ENCODE results near the gene CEP78. TPM values are rescaled to one million over a fixed set of nuclear protein-coding genes. Genes with fewer than 3 reads are reported as not detected.
"Not testable (repeated sequence)": the region's sequence is repeated elsewhere in the genome, so short reads cannot be mapped to it uniquely, and the experiment has no call there.

Gene CEP78
- total RNA-seq (30.4 TPM), polyA plus RNA-seq (22.8 TPM)
- long read RNA-seq, donor 1: 0 reads
- long read RNA-seq, donor 2: 0 reads
- long read RNA-seq, donor 3, partial matches to known transcripts: 20 of 25 reads
- long read RNA-seq, donor 3, other reads (novel, unspliced or antisense): 0 of 25 reads
- long read RNA-seq, donor 4, partial matches to known transcripts: 0 of 3 reads
- long read RNA-seq, donor 4, other reads (novel, unspliced or antisense): 0 of 3 reads
- long read RNA-seq, donor 5, partial matches to known transcripts: 6 of 12 reads
- long read RNA-seq, donor 5, other reads (novel, unspliced or antisense): 0 of 12 reads
- long read RNA-seq, donor 6, partial matches to known transcripts: 6 of 13 reads
- long read RNA-seq, donor 6, other reads (novel, unspliced or antisense): 0 of 13 reads
- long read RNA-seq, donor 7, full-length matches to known transcripts: 7 of 7 reads
- long read RNA-seq, donor 7, partial matches to known transcripts: 0 of 7 reads
- long read RNA-seq, donor 7, other reads (novel, unspliced or antisense): 0 of 7 reads
- long read RNA-seq, donor 8, partial matches to known transcripts: 0 of 2 reads
- long read RNA-seq, donor 8, other reads (novel, unspliced or antisense): 0 of 2 reads
- long read RNA-seq, donor 9, full-length matches to known transcripts: 8 of 8 reads
- long read RNA-seq, donor 9, partial matches to known transcripts: 0 of 8 reads
- long read RNA-seq, donor 9, other reads (novel, unspliced or antisense): 0 of 8 reads
- long read RNA-seq, donor 10, full-length matches to known transcripts: 5 of 5 reads
- long read RNA-seq, donor 10, partial matches to known transcripts: 0 of 5 reads
- long read RNA-seq, donor 10, other reads (novel, unspliced or antisense): 0 of 5 reads

- Histone ChIP-seq H3K27ac (ENCODE audit: low read depth in 1 of 2, low read length in 1 of 2) (peak within 1 kb of the TSS; percentile 50 to 86), H3K27me3 (ENCODE audit: control insufficient read depth in 2 of 2, insufficient read depth in 1 of 2, low read length in 1 of 2) (no peaks in the 10 kb centered on the region), H3K36me3 (ENCODE audit: control insufficient read depth in 2 of 2, insufficient read depth in 2 of 2, low read length in 1 of 2) (peaks cover 0 to 16% of the 10 kb centered on the region in 2 donors), H3K4me1 (ENCODE audit: control insufficient read depth in 2 of 2, insufficient read depth in 2 of 2, low read length in 2 of 2) (peaks cover 15 to 21% of the 10 kb centered on the region in 2 donors), H3K4me3 (ENCODE audit: low read length in 2 of 2) (peak within 1 kb of the TSS; percentile 73 to 84), H3K9me3 (ENCODE audit: control insufficient read depth in 2 of 2, insufficient read depth in 1 of 2, low read length in 1 of 2) (no peaks in the 10 kb centered on the region)
- WGBS: under 1% methylated on average over 87 of the region's 87 CpGs
- peak; percentile 65 to 94 (median 85) for DNase-seq (ENCODE audit: low read depth in 6 of 9, low spot score in 9 of 9)
Measured at GRCh38 chr9:78235762-78236550, at the start of gene CEP78. CEP78 (plus strand) TSS chr9:78236075; CDS start chr9:78236351, 276 bp downstream.

- no peak overlapping the region for H3K4me3 ChIP-seq (ENCODE audit: low read length in 2 of 2)
- no peaks in the 10 kb centered on the region for H3K9me3 ChIP-seq (ENCODE audit: control insufficient read depth in 2 of 2, insufficient read depth in 1 of 2, low read length in 1 of 2)
- 92% methylated on average over 5 of the region's 5 CpGs for WGBS
- no peak for DNase-seq (ENCODE audit: low read depth in 6 of 9, low spot score in 9 of 9)
- H3K27me3 ChIP-seq (ENCODE audit: control insufficient read depth in 2 of 2, insufficient read depth in 1 of 2, low read length in 1 of 2): no peaks in the 10 kb centered on the region
- H3K36me3 ChIP-seq (ENCODE audit: control insufficient read depth in 2 of 2, insufficient read depth in 2 of 2, low read length in 1 of 2): no peaks in the 10 kb centered on the region
- H3K4me1 ChIP-seq (ENCODE audit: control insufficient read depth in 2 of 2, insufficient read depth in 2 of 2, low read length in 2 of 2): no peaks in the 10 kb centered on the region
- H3K27ac ChIP-seq (ENCODE audit: low read depth in 1 of 2, low read length in 1 of 2): no peak overlapping the region
Measured at GRCh38 chr9:78187763-78188484, 48.0 kb upstream of the CEP78 start.

GRCh38 chr9:78188594-78188993, 47.3 kb upstream of the CEP78 start:
- H3K9me3 ChIP-seq (ENCODE audit: control insufficient read depth in 2 of 2, insufficient read depth in 1 of 2, low read length in 1 of 2): no peaks in the 10 kb centered on the region
- DNase-seq (ENCODE audit: low read depth in 6 of 9, low spot score in 9 of 9): no peak
- no peaks in the 10 kb centered on the region for H3K4me1 ChIP-seq (ENCODE audit: control insufficient read depth in 2 of 2, insufficient read depth in 2 of 2, low read length in 2 of 2)
- no peak overlapping the region for H3K27ac ChIP-seq (ENCODE audit: low read depth in 1 of 2, low read length in 1 of 2)
- H3K4me3 ChIP-seq (ENCODE audit: low read length in 2 of 2): no peak overlapping the region
- 97% methylated on average over 1 of the region's 1 CpG for WGBS
- no peaks in the 10 kb centered on the region for H3K27me3 ChIP-seq (ENCODE audit: control insufficient read depth in 2 of 2, insufficient read depth in 1 of 2, low read length in 1 of 2)
- H3K36me3 ChIP-seq (ENCODE audit: control insufficient read depth in 2 of 2, insufficient read depth in 2 of 2, low read length in 1 of 2): no peaks in the 10 kb centered on the region

- 87% methylated on average over 5 of the region's 5 CpGs for WGBS
- Histone ChIP-seq H3K9me3 (ENCODE audit: control insufficient read depth in 2 of 2, insufficient read depth in 1 of 2, low read length in 1 of 2) (no peaks in the 10 kb centered on the region), H3K27ac (ENCODE audit: low read depth in 1 of 2, low read length in 1 of 2) (no peak overlapping the region), H3K4me1 (ENCODE audit: control insufficient read depth in 2 of 2, insufficient read depth in 2 of 2, low read length in 2 of 2) (no peaks in the 10 kb centered on the region), H3K27me3 (ENCODE audit: control insufficient read depth in 2 of 2, insufficient read depth in 1 of 2, low read length in 1 of 2) (no peaks in the 10 kb centered on the region), H3K4me3 (ENCODE audit: low read length in 2 of 2) (no peak overlapping the region), H3K36me3 (ENCODE audit: control insufficient read depth in 2 of 2, insufficient read depth in 2 of 2, low read length in 1 of 2) (no peaks in the 10 kb centered on the region)
- DNase-seq (ENCODE audit: low read depth in 6 of 9, low spot score in 9 of 9): no peak
Measured at GRCh38 chr9:78189001-78189400, 46.9 kb upstream of the CEP78 start.

GRCh38 chr9:78189461-78189860, 46.4 kb upstream of the CEP78 start:
- no peaks in the 10 kb centered on the region for H3K36me3 ChIP-seq (ENCODE audit: control insufficient read depth in 2 of 2, insufficient read depth in 2 of 2, low read length in 1 of 2)
- 94% methylated on average over 5 of the region's 5 CpGs for WGBS
- H3K27ac ChIP-seq (ENCODE audit: low read depth in 1 of 2, low read length in 1 of 2): no peak overlapping the region

GRCh38 chr9:78191931-78192330, 43.9 kb upstream of the CEP78 start:
- H3K36me3 ChIP-seq (ENCODE audit: control insufficient read depth in 2 of 2, insufficient read depth in 2 of 2, low read length in 1 of 2): no peaks in the 10 kb centered on the region
- H3K4me1 ChIP-seq (ENCODE audit: control insufficient read depth in 2 of 2, insufficient read depth in 2 of 2, low read length in 2 of 2): no peaks in the 10 kb centered on the region
- H3K4me3 ChIP-seq (ENCODE audit: low read length in 2 of 2): no peak overlapping the region
- no peak overlapping the region for H3K27ac ChIP-seq (ENCODE audit: low read depth in 1 of 2, low read length in 1 of 2)
- H3K27me3 ChIP-seq (ENCODE audit: control insufficient read depth in 2 of 2, insufficient read depth in 1 of 2, low read length in 1 of 2): no peaks in the 10 kb centered on the region
- DNase-seq (ENCODE audit: low read depth in 6 of 9, low spot score in 9 of 9): no peak
- no peaks in the 10 kb centered on the region for H3K9me3 ChIP-seq (ENCODE audit: control insufficient read depth in 2 of 2, insufficient read depth in 1 of 2, low read length in 1 of 2)

More at GRCh38 chr9:78189461-78189860, 46.4 kb upstream of the CEP78 start:
- no peak for DNase-seq (ENCODE audit: low read depth in 6 of 9, low spot score in 9 of 9)
- no peaks in the 10 kb centered on the region for H3K9me3 ChIP-seq (ENCODE audit: control insufficient read depth in 2 of 2, insufficient read depth in 1 of 2, low read length in 1 of 2)
- no peak overlapping the region for H3K4me3 ChIP-seq (ENCODE audit: low read length in 2 of 2)
- no peaks in the 10 kb centered on the region for H3K4me1 ChIP-seq (ENCODE audit: control insufficient read depth in 2 of 2, insufficient read depth in 2 of 2, low read length in 2 of 2)
- H3K27me3 ChIP-seq (ENCODE audit: control insufficient read depth in 2 of 2, insufficient read depth in 1 of 2, low read length in 1 of 2): no peaks in the 10 kb centered on the region

- no peak overlapping the region for H3K27ac ChIP-seq (ENCODE audit: low read depth in 1 of 2, low read length in 1 of 2)
- peaks cover 0 to 6% of the 10 kb centered on the region in 2 donors for H3K9me3 ChIP-seq (ENCODE audit: control insufficient read depth in 2 of 2, insufficient read depth in 1 of 2, low read length in 1 of 2)
- no peaks in the 10 kb centered on the region for H3K36me3 ChIP-seq (ENCODE audit: control insufficient read depth in 2 of 2, insufficient read depth in 2 of 2, low read length in 1 of 2)
- no peaks in the 10 kb centered on the region for H3K27me3 ChIP-seq (ENCODE audit: control insufficient read depth in 2 of 2, insufficient read depth in 1 of 2, low read length in 1 of 2)
- H3K4me1 ChIP-seq (ENCODE audit: control insufficient read depth in 2 of 2, insufficient read depth in 2 of 2, low read length in 2 of 2): peaks cover 5 to 8% of the 10 kb centered on the region in 2 donors
- WGBS: 98% methylated on average over 1 of the region's 1 CpG
- no peak overlapping the region for H3K4me3 ChIP-seq (ENCODE audit: low read length in 2 of 2)
- no peak for DNase-seq (ENCODE audit: low read depth in 6 of 9, low spot score in 9 of 9)
Measured at GRCh38 chr9:78196258-78196657, 39.6 kb upstream of the CEP78 start.

- H3K4me3 ChIP-seq (ENCODE audit: low read length in 2 of 2); H3K27me3 ChIP-seq (ENCODE audit: control insufficient read depth in 2 of 2, insufficient read depth in 1 of 2, low read length in 1 of 2); H3K36me3 ChIP-seq (ENCODE audit: control insufficient read depth in 2 of 2, insufficient read depth in 2 of 2, low read length in 1 of 2): not testable (repeated sequence)
- H3K27ac ChIP-seq (ENCODE audit: low read depth in 1 of 2, low read length in 1 of 2): peak overlapping the region; percentile 47 to 65
- DNase-seq (ENCODE audit: low read depth in 6 of 9, low spot score in 9 of 9): peak in 8 of 9 donors; percentile 36 to 86 (median 56)
- peaks cover 0 to 10% of the 10 kb centered on the region in 2 donors for H3K9me3 ChIP-seq (ENCODE audit: control insufficient read depth in 2 of 2, insufficient read depth in 1 of 2, low read length in 1 of 2)
- 35% methylated on average over 16 of the region's 16 CpGs for WGBS
- peaks cover 8 to 13% of the 10 kb centered on the region in 2 donors for H3K4me1 ChIP-seq (ENCODE audit: control insufficient read depth in 2 of 2, insufficient read depth in 2 of 2, low read length in 2 of 2)
Measured at GRCh38 chr9:78201158-78201777, 34.6 kb upstream of the CEP78 start.

Measured in thymus (tissue), 14 donors.